Measurements from ENCODE around the gene ABCG2.

ABCG2 gene

DNA sequence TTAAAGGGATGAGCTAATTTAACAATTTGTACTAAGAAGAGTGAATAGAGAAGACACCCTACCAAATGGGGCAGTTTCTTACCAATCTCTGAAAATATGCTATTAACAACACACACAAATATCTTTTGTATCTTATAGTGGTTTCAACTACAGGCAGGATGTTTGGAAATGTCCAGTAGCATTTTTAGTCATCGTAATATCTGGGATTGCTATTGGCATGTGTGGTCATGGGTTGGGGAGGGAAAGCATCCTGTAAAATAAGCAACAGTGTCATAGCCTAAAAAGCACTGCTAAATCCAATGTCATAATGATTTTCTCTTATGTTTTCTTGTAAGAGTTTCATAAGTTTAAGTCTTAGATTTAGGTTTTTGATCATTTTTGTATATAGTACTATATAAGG is 29.3 kb upstream of the ABCG2 start:
- DNase-seq (ENCODE audit: extremely low spot score) = no peak
- TF ChIP-seq SUZ12 (IDR thresholded peaks at IDR 0.05) (no peak), FOXA1 (IDR thresholded peaks at IDR 0.05) (no peak), ZNF384 (IDR thresholded peaks at IDR 0.05) (no peak), SP1 (IDR thresholded peaks at IDR 0.05) (no peak), FOXK2 (IDR thresholded peaks at IDR 0.05) (no peak), TARDBP (IDR thresholded peaks at IDR 0.05) (no peak), NFRKB (IDR thresholded peaks at IDR 0.05) (no peak), LEF1 (IDR thresholded peaks at IDR 0.05; ENCODE audit: borderline replicate concordance) (no peak), ELF4 (IDR thresholded peaks at IDR 0.05) (no peak), L3MBTL2 (conservative IDR thresholded peaks at IDR 0.05) (no peak), FOXM1 (IDR thresholded peaks at IDR 0.05; ENCODE audit: borderline replicate concordance) (no peak), BHLHE40 (IDR thresholded peaks at IDR 0.05; ENCODE audit: borderline replicate concordance) (no peak), HDGF (IDR thresholded peaks at IDR 0.05; ENCODE audit: borderline replicate concordance) (no peak), CTBP1 (IDR thresholded peaks at IDR 0.05; ENCODE audit: borderline replicate concordance) (no peak)
- TF ChIP-seq, protein P1, sequence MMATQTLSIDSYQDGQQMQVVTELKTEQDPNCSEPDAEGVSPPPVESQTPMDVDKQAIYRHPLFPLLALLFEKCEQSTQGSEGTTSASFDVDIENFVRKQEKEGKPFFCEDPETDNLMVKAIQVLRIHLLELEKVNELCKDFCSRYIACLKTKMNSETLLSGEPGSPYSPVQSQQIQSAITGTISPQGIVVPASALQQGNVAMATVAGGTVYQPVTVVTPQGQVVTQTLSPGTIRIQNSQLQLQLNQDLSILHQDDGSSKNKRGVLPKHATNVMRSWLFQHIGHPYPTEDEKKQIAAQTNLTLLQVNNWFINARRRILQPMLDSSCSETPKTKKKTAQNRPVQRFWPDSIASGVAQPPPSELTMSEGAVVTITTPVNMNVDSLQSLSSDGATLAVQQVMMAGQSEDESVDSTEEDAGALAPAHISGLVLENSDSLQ (IDR thresholded peaks at IDR 0.05) = no peak
- CTCF ChIA-PET = no interaction called here
- POLR2A ChIA-PET = no interaction called here

DNA sequence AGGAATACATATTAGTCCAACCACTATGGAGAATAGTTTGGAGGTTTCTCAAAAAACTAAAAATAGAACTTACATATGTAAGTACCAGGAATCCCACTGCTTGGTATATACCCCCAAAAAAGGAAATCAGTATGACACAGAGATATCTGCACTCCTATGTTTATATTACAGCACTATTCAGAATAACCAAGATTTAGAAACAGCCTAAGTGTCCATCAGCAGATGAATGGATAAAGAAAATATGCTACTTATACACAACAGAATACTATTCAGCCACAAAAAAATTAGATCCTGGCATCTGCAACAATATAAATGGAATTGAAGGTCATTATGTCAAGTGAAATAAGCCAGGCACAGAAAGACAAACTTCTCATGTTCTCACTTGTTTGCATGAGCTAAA is 27.5 kb upstream of the ABCG2 start:
- no peak for DNase-seq (ENCODE audit: extremely low spot score)
- CTCF ChIA-PET = no interaction called here
- POLR2A ChIA-PET = no interaction called here
- TF ChIP-seq SUZ12 (IDR thresholded peaks at IDR 0.05) (no peak), CTBP1 (IDR thresholded peaks at IDR 0.05; ENCODE audit: borderline replicate concordance) (no peak), NFRKB (IDR thresholded peaks at IDR 0.05) (no peak), LEF1 (IDR thresholded peaks at IDR 0.05; ENCODE audit: borderline replicate concordance) (no peak), TARDBP (IDR thresholded peaks at IDR 0.05) (no peak), FOXA1 (IDR thresholded peaks at IDR 0.05) (no peak), SP1 (IDR thresholded peaks at IDR 0.05) (no peak), FOXK2 (IDR thresholded peaks at IDR 0.05) (no peak), HDGF (IDR thresholded peaks at IDR 0.05; ENCODE audit: borderline replicate concordance) (no peak)

DNA sequence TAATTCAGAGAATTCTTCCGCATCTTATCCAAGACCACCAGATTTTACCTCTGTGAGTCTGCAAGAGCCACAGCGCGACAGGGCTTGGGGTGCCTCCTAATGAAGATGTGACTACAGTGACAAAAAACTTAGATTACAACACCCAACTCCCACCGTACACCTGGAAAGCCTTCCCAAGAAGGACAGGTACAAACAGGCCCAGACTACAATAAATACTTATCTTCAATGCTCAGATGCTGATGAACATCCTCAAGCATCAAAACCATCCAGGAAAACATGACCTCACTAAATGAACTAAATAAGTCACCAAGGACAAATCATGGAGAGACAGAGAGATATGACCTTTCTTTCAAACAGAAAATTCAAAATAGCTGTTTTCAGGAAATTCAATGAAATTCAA is 20.8 kb upstream of the ABCG2 start:
- ChIA-PET POLR2A (no interaction called here), CTCF (no interaction called here)
- TF ChIP-seq ARNT (IDR thresholded peaks at IDR 0.05) (no peak), ZNF384 (IDR thresholded peaks at IDR 0.05) (no peak), HDGF (IDR thresholded peaks at IDR 0.05; ENCODE audit: borderline replicate concordance) (no peak), BHLHE40 (IDR thresholded peaks at IDR 0.05; ENCODE audit: borderline replicate concordance) (no peak), FOXA1 (IDR thresholded peaks at IDR 0.05) (no peak), L3MBTL2 (conservative IDR thresholded peaks at IDR 0.05) (no peak), TARDBP (IDR thresholded peaks at IDR 0.05) (no peak), SP1 (IDR thresholded peaks at IDR 0.05) (no peak), NFRKB (IDR thresholded peaks at IDR 0.05) (no peak)
- TF ChIP-seq, protein P1 (IDR thresholded peaks at IDR 0.05) = no peak
- DNase-seq (ENCODE audit: extremely low spot score) = no peak

DNA sequence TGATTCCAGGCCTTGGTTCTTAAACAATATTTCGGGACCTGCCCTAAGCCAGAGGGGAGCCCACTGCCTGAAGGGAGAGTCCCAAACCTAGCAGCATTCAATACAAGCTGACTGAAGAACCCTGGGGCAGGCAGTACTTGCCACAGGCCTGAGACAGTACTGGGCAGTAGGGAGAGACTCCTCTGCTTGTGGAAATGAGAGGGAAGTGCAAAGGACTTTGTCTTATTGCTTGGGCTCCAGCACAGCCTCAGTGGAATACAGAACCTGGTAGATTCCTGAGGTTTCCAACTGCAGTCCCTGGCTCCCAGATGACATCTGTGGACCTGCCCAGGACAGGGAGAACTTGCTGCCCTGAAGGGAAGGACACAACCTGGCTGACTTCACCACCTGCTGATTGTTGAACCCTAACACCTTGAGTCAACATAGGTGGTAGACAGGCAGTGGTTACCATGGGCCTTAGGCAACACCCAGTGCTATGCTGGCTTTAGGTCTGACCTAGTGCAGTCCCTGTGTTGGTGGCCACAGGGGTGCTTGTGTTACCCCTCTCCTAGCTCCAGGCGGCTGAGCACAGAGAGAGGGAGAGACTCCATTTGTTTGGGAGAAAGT is 20.3 kb upstream of the ABCG2 start:
- TF ChIP-seq LEF1 (IDR thresholded peaks at IDR 0.05; ENCODE audit: borderline replicate concordance) (no peak), HDGF (IDR thresholded peaks at IDR 0.05; ENCODE audit: borderline replicate concordance) (no peak), SUZ12 (IDR thresholded peaks at IDR 0.05) (no peak), L3MBTL2 (conservative IDR thresholded peaks at IDR 0.05) (no peak), FOXM1 (IDR thresholded peaks at IDR 0.05; ENCODE audit: borderline replicate concordance) (no peak), BHLHE40 (IDR thresholded peaks at IDR 0.05; ENCODE audit: borderline replicate concordance) (no peak), NFRKB (IDR thresholded peaks at IDR 0.05) (no peak), TARDBP (IDR thresholded peaks at IDR 0.05) (no peak), ARNT (IDR thresholded peaks at IDR 0.05) (no peak), CTBP1 (IDR thresholded peaks at IDR 0.05; ENCODE audit: borderline replicate concordance) (no peak), ELF4 (IDR thresholded peaks at IDR 0.05) (no peak)
- ChIA-PET POLR2A (no interaction called here), CTCF (no interaction called here)
- DNase-seq (ENCODE audit: extremely low spot score) = no peak

DNA sequence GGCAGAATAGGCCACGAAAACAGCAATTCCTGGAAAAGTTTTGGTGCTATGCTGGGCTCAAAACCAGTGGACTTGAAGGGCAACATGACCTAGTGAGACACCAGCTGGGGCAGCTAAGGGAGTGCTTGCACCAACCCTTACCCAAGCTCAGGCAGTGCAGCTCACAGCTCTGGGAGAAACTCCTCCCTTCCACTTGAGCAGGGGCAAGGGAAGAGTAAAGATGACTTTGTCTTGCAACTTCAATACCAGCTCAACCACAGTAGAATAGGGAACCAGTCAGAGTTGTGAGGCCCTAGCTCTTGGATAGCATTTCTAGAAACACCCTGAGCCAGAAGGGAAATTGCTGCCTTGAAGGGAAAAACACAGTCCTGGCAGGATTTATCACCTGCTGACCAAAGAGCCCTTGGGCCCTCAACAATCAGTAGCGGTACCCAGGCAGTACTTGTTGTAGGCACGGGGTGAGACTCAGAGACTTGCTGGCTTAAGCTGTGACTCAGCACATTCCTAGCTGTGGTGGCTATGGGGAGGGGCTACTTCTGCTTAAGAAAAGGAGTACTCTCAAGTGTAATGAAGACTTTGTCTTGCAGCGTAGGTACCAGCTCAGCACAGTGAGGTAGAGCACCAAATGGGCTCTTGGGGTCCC is 19.7 kb upstream of the ABCG2 start:
- POLR2A ChIA-PET = no interaction called here
- DNase-seq (ENCODE audit: extremely low spot score) = no peak
- TF ChIP-seq FOXM1 (IDR thresholded peaks at IDR 0.05; ENCODE audit: borderline replicate concordance) (no peak), L3MBTL2 (conservative IDR thresholded peaks at IDR 0.05) (no peak), HDGF (IDR thresholded peaks at IDR 0.05; ENCODE audit: borderline replicate concordance) (no peak), FOXK2 (IDR thresholded peaks at IDR 0.05) (no peak)
- CTCF ChIA-PET = no interaction called here

DNA sequence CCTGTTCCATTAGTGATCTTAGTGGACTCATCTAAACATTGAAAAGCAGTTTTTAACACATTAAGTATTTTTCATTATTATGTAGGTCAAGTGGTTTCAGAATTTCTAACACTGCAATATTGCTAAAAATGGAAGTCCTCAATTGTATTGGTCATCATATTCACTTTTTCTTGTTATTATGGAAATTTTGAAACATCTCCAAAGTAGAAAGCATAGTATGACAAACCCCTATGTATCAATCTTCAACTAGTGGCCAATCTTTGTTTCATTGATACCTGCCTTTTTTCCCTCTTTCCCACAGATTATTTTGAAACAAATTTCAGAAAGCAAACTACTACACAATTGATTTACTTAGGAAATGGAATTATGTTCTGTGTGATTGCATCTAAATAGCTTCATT is 14.5 kb upstream of the ABCG2 start:
- DNase-seq (ENCODE audit: extremely low spot score) = no peak
- POLR2A ChIA-PET = no interaction called here
- CTCF ChIA-PET = no interaction called here
- no peak for TF ChIP-seq HDGF (IDR thresholded peaks at IDR 0.05; ENCODE audit: borderline replicate concordance)
- TF ChIP-seq ELF4 (IDR thresholded peaks at IDR 0.05) = no peak
- TF ChIP-seq, protein P1 (IDR thresholded peaks at IDR 0.05) = no peak
- no peak for TF ChIP-seq SUZ12 (IDR thresholded peaks at IDR 0.05)
- TF ChIP-seq ZNF384 (IDR thresholded peaks at IDR 0.05) = no peak
- TF ChIP-seq NFRKB (IDR thresholded peaks at IDR 0.05) = no peak
- no peak for TF ChIP-seq FOXA1 (IDR thresholded peaks at IDR 0.05)
- TF ChIP-seq SP1 (IDR thresholded peaks at IDR 0.05) = no peak
- TF ChIP-seq FOXK2 (IDR thresholded peaks at IDR 0.05) = no peak
- TF ChIP-seq LEF1 (IDR thresholded peaks at IDR 0.05; ENCODE audit: borderline replicate concordance) = no peak
- no peak for TF ChIP-seq CTBP1 (IDR thresholded peaks at IDR 0.05; ENCODE audit: borderline replicate concordance)
- TF ChIP-seq FOXM1 (IDR thresholded peaks at IDR 0.05; ENCODE audit: borderline replicate concordance) = no peak
- no peak for TF ChIP-seq BHLHE40 (IDR thresholded peaks at IDR 0.05; ENCODE audit: borderline replicate concordance)
- no peak for TF ChIP-seq L3MBTL2 (conservative IDR thresholded peaks at IDR 0.05)
- TF ChIP-seq TARDBP (IDR thresholded peaks at IDR 0.05) = no peak
- no peak for TF ChIP-seq ARNT (IDR thresholded peaks at IDR 0.05)

All from HEK293T (cell line).